ENCODE results near the gene TMBIM1.

The TMBIM1 gene

DNA sequence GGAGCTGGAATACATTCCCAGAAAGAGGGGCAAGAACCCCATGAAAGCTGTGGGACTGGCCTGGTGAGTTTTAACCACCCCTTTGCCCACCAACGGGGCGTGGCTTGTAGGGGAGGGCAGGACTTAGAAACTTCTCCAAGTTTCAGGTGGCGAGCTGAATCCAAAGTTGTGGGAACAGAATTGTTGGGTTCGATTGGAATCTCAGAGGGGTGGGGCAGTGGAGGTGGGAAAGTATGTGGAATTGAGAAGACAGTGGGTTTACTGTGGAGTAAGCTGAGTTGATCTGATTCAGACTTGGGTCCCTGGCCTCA is 20.9 kb downstream of the TMBIM1 start:
- no peak for DNase-seq

DNA sequence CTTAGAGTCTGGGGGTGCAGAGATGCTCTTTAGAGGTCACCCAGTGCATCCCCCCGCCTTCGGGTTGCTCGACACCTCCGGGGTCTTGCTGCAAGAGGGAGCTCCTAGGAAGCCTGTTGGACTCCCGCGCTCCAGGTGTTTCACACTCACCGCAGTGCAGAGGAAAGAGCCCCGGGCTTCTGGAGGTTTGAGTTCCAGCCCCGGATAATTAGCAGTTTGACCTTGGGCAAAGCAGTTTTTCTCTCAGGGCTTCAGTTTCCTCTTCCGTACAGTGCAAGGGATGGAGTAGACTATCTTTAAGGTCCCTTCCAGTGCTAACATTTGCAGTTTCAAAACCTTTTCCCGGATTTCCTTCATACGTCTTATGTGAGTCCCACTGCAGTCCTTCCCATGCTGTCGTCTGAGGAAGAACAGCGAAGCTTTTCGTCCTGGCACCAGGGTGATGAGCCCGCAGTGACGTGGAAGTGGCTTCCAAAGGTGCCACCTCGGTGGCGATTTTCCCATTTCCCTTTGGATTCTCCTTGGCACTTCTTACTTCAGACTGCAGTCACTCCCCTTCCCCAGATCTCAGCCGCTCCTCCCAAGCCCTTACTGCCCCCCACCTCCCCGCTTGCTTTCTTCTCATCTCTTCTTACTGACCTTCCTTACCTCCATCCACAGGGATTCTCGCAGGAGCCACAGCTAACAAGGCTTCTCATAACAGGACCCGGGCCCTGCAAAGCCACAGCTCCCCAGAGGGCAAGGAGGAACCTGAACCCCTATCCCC is 21.4 kb downstream of the TMBIM1 start:
- no peak for DNase-seq

DNA sequence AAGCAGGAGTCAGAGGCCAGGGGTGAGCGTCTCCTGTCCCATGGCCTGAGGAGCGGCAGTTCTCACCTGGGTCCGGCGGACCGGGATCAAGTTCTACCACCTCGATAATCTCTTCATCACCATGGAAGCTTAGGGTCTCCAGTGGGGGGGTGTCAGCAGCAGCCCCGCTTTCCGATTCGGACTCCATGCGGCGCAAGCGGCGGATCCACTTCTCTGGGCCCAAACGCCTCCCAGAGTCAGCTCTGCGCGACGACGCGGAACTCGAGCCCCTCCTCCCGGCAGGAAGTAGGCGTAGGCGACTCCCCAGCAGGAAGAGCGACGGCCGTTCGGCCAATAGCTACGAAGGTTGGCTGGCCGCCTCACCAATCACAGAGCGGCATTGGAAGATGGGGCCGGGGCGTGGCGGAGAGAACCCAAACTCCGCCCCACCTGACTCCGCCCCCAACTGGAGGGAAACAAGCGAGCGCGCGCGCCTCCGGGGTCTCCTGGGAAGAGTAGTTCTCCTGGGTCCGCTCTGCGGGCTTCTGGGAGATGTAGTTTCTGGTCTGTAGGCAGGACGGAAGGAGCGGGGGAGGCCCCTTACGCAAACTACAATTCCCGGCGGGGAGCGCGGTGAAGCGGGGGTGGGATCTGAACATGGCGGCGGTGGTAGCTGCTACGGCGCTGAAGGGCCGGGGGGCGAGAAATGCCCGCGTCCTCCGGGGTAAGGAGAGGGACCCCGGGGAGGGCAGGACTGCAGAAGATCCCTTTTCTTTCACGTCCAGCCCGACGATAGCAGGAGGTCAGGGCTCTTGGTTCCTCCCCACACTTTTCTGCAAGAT is 22.2 kb downstream of the TMBIM1 start, which contains the start of the genes AAMP and PNKD:
TSS of gene AAMP (minus strand) at position 238 of the 821 bp plus-strand sequence. CDS start at position 187, 51 bp downstream.
TSS of gene PNKD (plus strand) at position 620 of the 821 bp plus-strand sequence. CDS start at position 637, 17 bp downstream.
- peak; percentile 100 for DNase-seq

DNA sequence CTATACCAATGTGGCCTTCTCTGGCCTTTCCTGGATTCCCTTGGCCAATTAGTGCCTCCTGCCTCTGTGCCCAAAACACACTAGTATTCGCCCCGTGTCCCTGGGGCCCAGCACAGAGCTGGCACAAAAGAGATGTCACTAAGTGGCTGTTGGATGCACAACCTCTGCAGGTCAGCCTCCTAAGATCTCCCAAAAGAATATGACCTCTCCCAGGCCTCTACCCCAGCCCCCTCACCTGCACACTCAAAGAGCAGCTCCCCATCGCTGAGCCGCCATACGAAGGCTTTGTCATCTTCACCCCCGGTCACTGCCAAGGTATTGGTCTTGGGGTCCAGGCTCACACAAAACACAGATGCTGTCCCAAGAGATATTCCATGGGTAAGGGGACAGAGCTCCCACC is 25.0 kb downstream of the TMBIM1 start:
- no peak for DNase-seq

DNA sequence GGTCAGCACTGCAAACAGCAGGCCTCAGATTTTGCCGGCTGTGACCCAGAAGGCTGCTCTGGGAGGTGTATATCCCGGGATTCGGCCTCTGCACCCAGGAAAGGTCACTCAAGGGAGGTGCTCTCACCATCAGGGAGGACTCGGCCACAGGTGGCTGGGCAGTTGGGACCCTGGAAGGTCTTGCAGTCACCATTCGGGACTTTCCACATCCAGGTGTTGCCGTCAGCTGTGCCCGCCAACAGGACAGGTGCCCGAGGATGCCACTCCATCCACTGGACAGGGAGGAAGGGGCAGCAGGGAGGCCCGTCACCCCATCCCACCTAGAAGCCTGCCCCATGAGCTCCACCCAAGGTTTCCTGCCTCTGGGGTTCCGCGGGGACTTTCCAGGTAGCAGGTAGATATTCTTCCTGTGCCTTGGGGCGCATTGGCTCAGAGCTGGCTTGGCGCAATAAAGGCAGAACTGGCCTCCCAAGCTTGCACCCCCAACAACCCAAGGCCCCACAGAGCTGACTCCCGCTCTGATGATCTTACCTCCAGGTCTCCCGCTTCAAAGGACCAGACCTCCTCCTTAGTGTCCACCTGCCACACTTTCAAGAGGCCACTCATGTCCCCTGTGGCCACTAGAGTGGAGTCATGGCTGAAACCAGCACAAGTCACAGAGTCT is 25.9 kb downstream of the TMBIM1 start:
- DNase-seq: no peak

DNA sequence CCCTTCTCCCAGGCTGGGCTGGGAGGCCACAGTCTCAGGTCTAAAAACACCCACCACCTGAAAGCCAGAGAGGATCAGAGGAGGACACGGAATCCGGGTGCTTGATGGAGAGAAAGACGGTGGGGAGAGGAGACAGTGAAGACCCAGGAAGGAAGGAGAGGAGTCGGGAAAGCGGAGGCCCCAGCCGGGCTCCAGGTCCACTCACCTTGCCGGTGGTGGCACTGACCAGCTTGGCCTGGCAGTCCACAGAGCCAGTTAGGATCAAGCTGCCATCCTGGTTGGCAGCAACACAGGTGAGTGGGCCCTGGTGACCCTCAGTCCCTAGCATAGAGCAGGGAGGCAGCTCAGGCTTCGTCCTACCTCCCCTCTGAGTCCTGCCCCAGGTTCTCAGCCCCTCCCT is 26.7 kb downstream of the TMBIM1 start:
- DNase-seq: no peak

DNA sequence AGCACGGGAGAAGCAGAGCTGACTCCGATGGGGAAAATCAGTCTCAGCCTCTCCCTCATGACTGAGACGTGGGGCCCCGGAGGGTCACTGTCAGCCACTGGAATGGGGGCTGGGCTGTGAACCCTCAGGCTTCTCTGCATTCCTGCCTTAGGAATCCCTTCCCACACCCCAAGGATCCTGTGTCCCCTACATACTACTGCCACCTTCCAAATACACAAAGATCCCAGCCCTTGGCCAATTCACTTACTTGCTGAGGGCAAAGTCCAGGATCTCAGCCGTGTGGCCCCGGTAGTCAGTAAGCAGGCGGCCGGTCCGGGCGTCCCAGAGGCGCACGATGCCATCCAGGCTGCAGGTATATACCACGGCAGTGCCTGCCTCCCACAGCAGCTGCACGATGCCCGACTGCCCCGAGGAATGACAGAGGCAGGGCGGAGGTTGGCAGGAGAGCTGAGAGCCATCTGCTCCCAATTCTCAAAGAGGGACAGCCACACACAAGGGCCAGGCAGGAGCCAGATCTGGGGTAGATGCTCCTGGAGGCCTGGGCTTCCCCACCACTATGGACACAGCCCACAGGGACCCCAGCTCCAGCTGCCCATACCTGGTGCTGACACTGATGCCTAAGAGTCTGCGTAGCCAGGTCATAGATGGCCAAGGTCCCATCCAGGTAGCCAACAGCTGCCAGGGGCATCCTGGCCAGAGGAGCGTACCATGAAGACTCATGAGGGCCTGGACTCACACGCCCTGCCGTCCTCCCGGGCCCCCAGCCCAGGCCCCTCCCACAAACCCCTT is 27.3 kb downstream of the TMBIM1 start:
- DNase-seq: no peak

DNA sequence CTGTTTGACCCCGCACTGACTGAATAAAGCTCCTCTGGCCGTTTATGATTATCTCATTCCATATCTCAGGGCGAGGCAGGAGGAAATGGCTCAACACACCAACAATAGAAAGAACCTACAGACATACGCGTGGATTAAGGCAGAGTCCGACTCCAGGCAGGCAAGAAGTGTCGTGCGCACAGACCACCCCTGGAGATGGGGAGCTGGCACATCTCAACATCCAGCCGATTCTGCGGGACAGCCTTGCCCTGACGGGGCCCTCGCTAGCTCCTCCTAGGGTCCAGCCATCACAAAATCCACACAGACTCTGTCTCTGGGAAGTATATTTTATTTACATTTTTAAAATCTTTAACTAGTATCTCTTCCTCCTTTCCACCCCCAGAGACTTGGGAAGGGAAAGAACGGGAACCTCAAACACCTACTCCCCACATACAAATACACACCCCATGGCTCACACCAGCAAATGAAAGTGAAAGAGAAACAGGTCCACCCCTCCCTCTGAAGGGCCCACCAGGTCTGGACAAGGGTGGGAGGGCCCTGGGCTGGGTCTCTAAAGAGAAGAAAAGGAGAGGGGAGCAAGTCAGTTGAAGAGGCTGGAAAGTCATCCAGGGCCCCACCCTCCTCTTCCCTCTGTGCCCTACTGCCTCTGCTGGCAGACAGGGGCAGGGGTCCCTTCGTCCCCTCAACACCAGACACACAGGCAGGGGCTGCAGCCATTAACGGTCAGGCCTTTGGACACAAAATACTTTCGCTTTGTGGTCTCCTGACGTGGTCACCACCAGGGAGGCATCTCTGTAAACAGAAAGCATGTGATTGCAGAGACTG is 28.3 kb downstream of the TMBIM1 start:
- DNase-seq: no peak

DNA sequence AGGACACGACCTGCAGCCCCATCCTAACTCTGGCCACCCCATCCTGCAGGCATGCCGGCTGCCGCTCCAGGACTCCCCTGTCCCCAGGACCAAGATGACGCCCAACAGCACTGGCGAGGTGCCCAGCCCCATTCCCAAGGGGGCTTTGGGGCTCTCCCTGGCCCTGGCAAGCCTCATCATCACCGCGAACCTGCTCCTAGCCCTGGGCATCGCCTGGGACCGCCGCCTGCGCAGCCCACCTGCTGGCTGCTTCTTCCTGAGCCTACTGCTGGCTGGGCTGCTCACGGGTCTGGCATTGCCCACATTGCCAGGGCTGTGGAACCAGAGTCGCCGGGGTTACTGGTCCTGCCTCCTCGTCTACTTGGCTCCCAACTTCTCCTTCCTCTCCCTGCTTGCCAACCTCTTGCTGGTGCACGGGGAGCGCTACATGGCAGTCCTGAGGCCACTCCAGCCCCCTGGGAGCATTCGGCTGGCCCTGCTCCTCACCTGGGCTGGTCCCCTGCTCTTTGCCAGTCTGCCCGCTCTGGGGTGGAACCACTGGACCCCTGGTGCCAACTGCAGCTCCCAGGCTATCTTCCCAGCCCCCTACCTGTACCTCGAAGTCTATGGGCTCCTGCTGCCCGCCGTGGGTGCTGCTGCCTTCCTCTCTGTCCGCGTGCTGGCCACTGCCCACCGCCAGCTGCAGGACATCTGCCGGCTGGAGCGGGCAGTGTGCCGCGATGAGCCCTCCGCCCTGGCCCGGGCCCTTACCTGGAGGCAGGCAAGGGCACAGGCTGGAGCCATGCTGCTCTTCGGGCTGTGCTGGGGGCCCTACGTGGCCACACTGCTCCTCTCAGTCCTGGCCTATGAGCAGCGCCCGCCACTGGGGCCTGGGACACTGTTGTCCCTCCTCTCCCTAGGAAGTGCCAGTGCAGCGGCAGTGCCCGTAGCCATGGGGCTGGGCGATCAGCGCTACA is 29.4 kb downstream of the TMBIM1 start:
- DNase-seq: no peak

DNA sequence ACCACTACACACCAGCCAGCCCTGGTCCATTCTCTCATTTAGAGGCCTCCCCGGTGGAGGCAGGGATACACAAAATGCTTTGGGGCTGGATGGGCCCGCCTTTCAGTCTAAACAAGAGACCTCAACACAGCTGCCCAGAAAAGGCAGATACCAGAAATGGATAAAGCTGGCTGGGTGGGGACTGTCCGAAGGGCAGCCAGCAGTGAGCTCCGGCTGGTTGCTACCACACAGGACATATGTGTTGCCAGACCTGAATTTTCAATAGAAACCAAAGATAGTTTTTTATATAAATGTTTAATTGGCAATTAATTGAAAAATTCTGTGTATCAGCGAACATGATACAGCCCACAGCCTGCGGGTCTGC is 30.1 kb downstream of the TMBIM1 start:
- no peak for DNase-seq

DNA sequence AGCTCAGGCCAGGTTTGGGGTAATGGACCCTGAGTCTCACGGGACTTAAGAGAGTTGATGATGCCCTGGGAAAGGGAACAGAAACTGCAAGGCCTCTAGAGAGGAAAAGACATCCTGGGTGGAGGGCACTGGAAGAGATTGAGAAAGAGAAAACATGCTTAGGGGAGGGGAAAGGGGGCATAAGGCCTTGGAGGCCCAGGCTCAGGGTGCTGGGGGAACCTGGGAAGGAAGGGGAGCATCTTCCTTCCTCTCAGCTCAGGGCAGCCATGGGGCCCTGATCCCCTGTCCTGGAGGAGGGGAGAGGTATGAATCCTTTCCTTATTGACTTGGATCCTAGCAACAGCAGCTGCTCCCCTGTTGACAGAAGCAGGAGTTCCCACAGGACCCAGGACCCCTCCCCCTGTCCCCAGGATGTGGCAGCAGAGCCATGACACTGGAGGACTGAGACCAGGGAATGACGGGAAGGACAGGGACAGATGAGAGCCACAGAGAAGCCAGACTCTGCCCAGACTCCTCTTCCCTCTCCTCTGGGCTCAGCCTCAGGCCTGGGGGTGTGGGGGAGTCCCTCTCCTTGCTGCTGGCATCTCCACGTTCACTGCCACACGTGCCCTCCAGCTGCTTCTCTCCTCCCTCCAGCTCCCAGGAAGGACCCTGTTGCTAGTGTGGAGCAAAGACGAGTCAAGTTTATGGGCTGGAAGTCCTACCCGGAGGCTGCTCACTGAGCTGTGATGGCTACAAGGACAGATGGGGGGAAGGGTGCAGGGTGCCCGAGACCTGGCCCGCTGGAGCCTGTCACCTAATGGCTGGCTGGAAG is 30.7 kb downstream of the TMBIM1 start:
- DNase-seq: no peak

DNA sequence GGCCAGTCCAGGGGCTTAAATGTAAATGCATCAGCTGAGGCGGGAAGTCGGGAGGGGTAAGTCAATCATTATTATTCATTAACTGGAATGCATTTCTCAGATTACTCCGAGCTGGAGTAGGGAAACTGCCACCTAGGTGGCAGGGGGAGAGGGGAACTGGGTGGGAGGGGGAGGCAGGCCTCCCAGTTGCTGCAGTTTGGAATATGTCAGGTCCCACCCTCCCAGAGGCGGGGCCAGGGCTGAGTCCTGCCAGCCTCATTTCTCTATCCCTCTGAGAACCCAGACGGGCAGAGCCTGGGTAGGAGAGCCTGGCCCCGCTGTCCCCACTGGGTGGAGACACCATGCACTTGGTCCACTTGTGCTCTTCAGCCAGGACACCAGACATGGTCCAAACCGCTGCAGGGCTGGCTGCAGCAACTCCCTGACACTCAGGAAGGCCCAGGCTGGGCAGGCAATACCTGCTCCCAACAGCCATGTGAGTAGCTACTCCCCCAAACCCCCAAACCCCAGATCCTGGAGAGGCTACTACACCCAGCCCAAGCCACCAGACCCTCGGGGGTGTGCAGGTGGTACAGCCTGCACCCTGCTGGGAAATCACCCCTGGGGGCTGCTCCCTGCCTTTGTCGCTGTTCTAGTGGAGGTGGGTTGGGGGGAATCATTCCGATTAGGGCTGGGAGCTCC is 31.4 kb downstream of the TMBIM1 start, which contains the start of gene GPBAR1:
TSS of gene GPBAR1 (plus strand) at position 274 of the 681 bp plus-strand sequence. CDS start 1,710 bp downstream, outside the sequence.
- no peak for DNase-seq

DNA sequence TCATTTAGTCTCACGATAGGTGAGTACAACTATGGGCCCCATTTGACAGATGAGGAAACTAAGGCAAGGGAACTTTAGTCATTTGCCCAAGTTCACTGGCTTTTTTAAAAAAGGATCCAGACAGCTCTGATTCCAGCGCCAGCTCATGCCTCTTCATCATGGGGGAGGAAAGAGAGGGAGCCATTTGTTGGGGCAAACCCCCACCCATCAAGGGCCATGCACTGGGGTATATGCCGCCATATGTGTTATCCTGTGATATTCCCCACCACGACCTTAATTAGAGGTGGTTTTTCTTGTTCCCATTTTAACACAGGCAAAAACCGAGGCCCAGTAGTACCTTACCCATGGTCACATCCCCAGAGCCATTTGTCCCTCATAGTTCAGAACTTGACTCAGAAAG is 32.1 kb downstream of the TMBIM1 start:
- no peak for DNase-seq

DNA sequence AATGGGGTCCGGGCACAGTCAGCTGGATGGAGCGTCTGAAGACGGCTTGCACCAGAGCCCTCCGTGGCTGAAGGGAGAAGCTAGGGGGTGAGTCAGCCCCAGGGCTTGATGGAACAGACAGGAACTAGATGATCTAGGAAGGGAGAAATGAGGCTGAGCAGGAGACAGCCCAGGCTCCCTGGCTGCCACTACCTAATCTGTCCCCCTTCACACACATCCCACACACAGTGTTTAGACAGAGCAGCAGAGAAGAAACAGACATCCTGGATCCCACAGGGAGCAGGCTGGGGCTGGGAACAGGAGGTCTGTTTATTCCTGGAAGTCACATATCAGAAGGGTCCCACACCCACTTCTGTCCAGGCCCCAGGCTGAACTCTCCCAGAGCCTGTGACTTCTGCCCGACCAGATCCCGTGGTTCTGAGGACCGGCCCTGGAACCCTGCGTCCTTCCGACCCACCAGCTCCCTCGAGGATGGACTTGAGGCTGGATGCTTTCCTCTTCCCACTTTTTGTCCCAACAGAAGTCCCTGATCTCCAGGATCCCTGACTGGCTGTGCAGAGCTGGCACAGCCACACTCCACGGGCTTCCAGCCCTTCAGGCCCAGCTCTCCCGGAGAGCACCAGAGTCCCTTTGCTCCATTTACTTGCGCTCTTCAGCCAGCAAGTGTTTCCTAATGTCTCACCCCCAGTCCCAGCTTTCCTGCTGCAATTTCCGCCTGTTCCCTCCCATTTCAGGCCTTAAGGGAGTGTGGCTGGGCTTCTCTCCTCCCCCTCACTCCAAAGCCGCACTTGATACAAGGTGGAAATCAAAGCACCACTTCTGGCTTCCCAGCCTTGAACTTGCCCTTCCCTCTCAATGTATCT is 33.0 kb downstream of the TMBIM1 start:
- no peak for DNase-seq

DNA sequence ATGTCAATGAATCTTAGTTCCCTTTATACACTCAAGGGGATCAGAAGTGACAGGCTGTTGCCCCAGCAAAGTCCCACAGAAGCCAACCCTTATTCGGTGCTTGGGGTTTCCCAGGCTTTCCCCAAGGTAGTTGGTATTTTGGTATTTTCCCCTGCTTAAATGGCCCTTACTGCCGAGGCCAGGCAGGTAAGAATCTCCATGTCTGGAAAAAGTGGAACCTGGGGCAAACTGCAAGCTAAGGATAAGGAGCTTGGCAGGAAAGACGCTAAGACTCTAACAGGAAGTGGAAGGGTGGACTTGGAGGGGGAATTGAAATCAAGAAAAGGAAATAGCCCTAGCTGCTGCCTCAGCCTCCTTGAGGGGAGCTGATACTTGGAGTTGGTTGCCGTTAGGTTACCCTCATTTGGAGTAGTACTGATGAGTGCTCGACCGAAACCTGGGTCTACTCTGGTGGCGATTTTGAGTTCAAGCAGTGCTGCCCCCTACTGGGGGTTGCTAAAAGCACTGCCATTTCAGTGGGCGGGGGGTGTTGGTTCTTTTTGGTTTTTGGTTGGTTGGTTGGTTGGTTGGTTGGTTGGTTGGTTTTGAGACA is 34.8 kb downstream of the TMBIM1 start:
- peak; percentile 80 for DNase-seq

DNA sequence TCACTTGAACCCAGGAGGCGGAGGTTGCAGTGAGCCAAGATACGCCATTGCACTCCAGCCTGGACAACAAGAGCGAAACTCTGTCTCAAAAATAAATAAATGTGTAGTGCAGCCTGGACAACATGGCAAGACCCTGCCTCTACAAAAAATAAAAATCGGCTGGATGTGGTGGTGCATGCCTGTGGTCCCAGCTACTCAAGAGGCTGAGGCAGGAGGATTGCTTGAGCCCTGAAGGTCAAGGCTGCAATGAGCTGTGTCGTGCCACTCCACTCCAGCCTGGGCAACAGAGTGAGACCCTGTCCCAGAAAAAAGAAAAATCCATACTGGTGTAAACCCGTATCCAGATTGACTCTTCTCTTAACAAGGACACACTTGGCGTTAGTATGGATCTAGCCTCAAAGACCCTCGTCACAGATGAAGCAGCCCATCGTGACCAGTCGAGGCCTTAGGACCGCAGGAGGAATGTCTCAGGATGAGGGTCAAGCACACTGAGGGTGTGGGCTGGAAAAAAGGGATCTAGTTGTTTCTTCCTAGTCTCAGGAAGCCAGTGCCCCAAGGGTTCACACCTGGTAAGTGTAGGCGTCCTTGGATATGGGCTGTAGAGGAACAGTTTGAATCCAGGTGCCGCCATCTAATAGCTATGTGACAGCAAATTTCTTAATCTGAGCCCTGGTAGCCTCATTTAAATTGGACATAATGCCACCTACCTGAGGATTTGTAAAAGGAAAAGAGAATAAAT is 35.5 kb downstream of the TMBIM1 start:
- DNase-seq: no peak

DNA sequence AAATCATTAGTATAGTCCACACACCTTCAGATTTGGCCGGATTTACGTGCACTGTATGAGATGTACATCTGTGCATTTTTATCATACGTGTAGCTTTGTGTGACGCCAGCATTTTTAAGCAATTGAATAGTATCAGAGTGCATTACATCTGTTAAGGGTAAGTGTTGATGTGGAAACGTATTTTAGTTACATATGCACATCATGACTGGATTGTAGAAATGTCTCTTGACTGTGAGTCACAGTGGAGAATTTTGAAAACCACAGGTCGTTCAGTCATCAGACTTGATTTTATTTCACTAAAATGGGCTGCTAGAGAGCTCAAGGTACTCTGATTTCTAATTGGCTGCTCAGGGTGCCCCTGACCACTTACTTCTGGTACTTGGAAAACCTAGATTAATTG is 36.9 kb downstream of the TMBIM1 start:
- peak; percentile 27 for DNase-seq

All from activated CD4-positive, alpha-beta T cell treated with anti-CD3 and anti-CD28 coated beads, Interleukin-2, Interleukin-6, amounts not matched to agents 100 ng/mL and 50 ng/mL, durations not matched to agents 16 hours and 8 hours (primary cell).